ENCODE measurements around the gene KIT. TPM values are rescaled to one million over a fixed set of nuclear protein-coding genes. Genes with fewer than 3 reads are reported as not detected.

The KIT gene
- 29.3 and 39.7 TPM in 2 replicates for total RNA-seq
- 12.0 and 19.8 TPM in 2 replicates for polyA plus RNA-seq
- 6.8 and 7.0 TPM in 2 replicates for polyA plus RNA-seq (2011; cell fraction: cytosol; rRNA removed)
- polyA plus RNA-seq (2011; cell fraction: nucleus; rRNA removed) = 22.5 and 25.5 TPM in 2 replicates
- polyA plus RNA-seq (2012) = 11.4 and 16.7 TPM in 2 replicates
- 36.5 and 67.3 TPM in 2 replicates for polyA minus RNA-seq
- polyA minus RNA-seq (2011; cell fraction: cytosol; rRNA and poly(A)+ RNA removed) = not detected
- 26.3 and 39.5 TPM in 2 replicates for polyA minus RNA-seq (2011; cell fraction: nucleus; rRNA and poly(A)+ RNA removed)
- percentile 90 among the genes with signal in this experiment for Bru-seq, nascent RNA
- BruChase-seq, experiment 1, labeled RNA remaining after a 6-hour chase = percentile 64 among the genes with signal in this experiment
- BruChase-seq, experiment 2, labeled RNA remaining after a 2-hour chase = percentile 76 among the genes with signal in this experiment
- long read RNA-seq, full-length matches to known transcripts = 6 of 20 reads
- long read RNA-seq, partial matches to known transcripts = 4 of 20 reads
- long read RNA-seq, other reads (novel, unspliced or antisense) = 10 of 20 reads

- no peak for FAIRE-seq
- peak within 1 kb of the TSS; percentile 66 for H3K4me2 ChIP-seq (ENCODE audit: insufficient read depth, low read length)
- H3K9me1 ChIP-seq (replicated peaks; ENCODE audit: control insufficient read depth, extremely low read depth, insufficient read depth, low read length) = no peaks in the 10 kb centered on the region
- H3K36me3 ChIP-seq (ENCODE audit: control insufficient read depth in 2 of 2, extremely low read depth in 1 of 2, insufficient read depth in 2 of 2, low read length in 2 of 2) = no peaks in the 10 kb centered on the region
- H3K9me3 ChIP-seq (replicated peaks; ENCODE audit: control insufficient read depth, insufficient read depth, low read length) = no peaks in the 10 kb centered on the region
- H3K27me3 ChIP-seq (ENCODE audit: control insufficient read depth in 2 of 2, insufficient read depth in 2 of 2, low read length in 2 of 2) = peaks cover 29 to 68% of the 10 kb centered on the region in 2 experiments
- intact Hi-C loops (cut with micrococcal nuclease) (loop anchor here (1.0 to 5.0 kb wide), 3 partner anchors 285 to 890 kb away; partner anchors contain the start of gene CLOCK), dilution Hi-C loops (cut with MboI; ENCODE audit: extremely low pct_ligation_motif_present, low sequenced_read_pairs) (no loop called here)
- no TSS peak for BruUV-seq (replicated peaks)
- no peak for TF ChIP-seq CTCF (IDR thresholded peaks at IDR 0.05; ENCODE audit: extremely low read depth in 1 of 2, insufficient read depth in 1 of 2, low read depth in 1 of 2, low read length in 2 of 2)
- TF ChIP-seq EZH2 (IDR thresholded peaks at IDR 0.05; ENCODE audit: borderline replicate concordance, low read depth, low read length, severe bottlenecking) = peak; percentile 78
- peaks cover 16% of the 10 kb centered on the region for H3K4me1 ChIP-seq (ENCODE audit: control insufficient read depth, extremely low read depth, insufficient read depth, low read length)
- DNase-seq (ENCODE audit: low read depth, low spot score) = peak; percentile 56
- H3K27ac ChIP-seq (ENCODE audit: insufficient read depth, low read depth, low read length) = no peak within 1 kb of the TSS
- H3K4me3 ChIP-seq (replicated peaks in 1 of 3; ENCODE audit: insufficient read depth in 1 of 3, low read depth in 1 of 3, low read length in 3 of 3) = peak within 1 kb of the TSS; percentile 46 to 69 (median 54)
- peak within 1 kb of the TSS; percentile 89 for H2AFZ ChIP-seq (ENCODE audit: low read depth, low read length)
- peak within 1 kb of the TSS; percentile 25 for H3K9ac ChIP-seq (replicated peaks; ENCODE audit: extremely low read depth, insufficient read depth, low read length)
- H4K20me1 ChIP-seq (replicated peaks; ENCODE audit: control insufficient read depth, extremely low read depth, insufficient read depth, low read length) = no peaks in the 10 kb centered on the region
- POLR2A ChIA-PET = no interaction called here
- no peaks in the 10 kb centered on the region for H3K79me2 ChIP-seq (ENCODE audit: control insufficient read depth, insufficient read depth, low read length)
- CTCF ChIA-PET = interaction anchor here (1.1 to 1.6 kb wide), 2 partner anchors 12 to 304 kb away, joined by 5 to 7 read pairs; no protein-coding TSS in a partner anchor
Observed at GRCh38 chr4:54657551-54658251, at the start of gene KIT. KIT (plus strand) TSS chr4:54657957; CDS start chr4:54658015, 58 bp downstream.
